K562 (cell line): Measurements from ENCODE around the gene INSL4. TPM values are rescaled to one million over a fixed set of nuclear protein-coding genes. Genes with fewer than 3 reads are reported as not detected.

Experiments used
- ATAC-seq: fragments of 200-7000 bp; cut with Tn5 transposase; 3 replicates; pipeline ENCODE4 v1.9.1; 2020; ENCODE audit warnings: moderate library complexity
- BruUV-seq: library from RNA; stranded (reverse); fragments of 400-500 nt; replicated peaks from 2 replicates; lab custom pipeline; 2021; lab: Mats Ljungman, UMichigan
- CTCF ChIA-PET: fragments of 300-600 bp; formaldehyde crosslinking; extraction: SDS; loops from one replicate; lab custom pipeline; 2021; ENCODE audit warnings: low intra/inter-chr PET ratio; lab: Yijun Ruan, JAX
- POLR2A ChIA-PET: fragments of 300-600, 350-650 bp; sonication (Branson Sonifier 250); formaldehyde crosslinking; extraction: SDS; loops from one replicate; lab custom pipeline; 2021; ENCODE audit warnings: antibody characterized with exemption, inconsistent platforms; lab: Yijun Ruan, JAX
- DNase-seq, 4 experiments: peaks; one replicate each; pipeline versions ENCODE4 v3.0.0 to v3.0.0-alpha.2; 2011 to 2018; ENCODE audit warnings: low spot score in 3 of 4, mixed read lengths in 3 of 4; ENCODE audit errors: extremely low read depth in 1 of 4
- FAIRE-seq: peaks from 2 replicates; lab custom pipeline; 2011; peaks lifted over from hg19 to GRCh38; lab: Jason Lieb, UNC
- H2AFZ ChIP-seq: 2 replicates; pipeline ENCODE4 v1.6.0; 2011; ENCODE audit warnings: low read depth, low read length, control low read depth, inconsistent platforms
- H3K27ac ChIP-seq: fragments of 200-600 bp; 3 replicates; pipeline ENCODE4 v1.8.0; 2011; ENCODE audit warnings: low read depth, mild to moderate bottlenecking, control low read depth, inconsistent platforms, low read length, moderate library complexity, mixed read lengths; ENCODE audit errors: extremely low read depth
- H3K27me3 ChIP-seq, 2 experiments: fragments of 300-600 bp in 1 of 2; 2 replicates in 1 of 2; 3 replicates in 1 of 2; pipeline versions ENCODE4 v1.6.0 to v1.8.0; 2011; ENCODE audit warnings: inconsistent platforms in 2 of 2, low read length in 2 of 2, mild to moderate bottlenecking in 1 of 2, mixed read lengths in 1 of 2, moderate library complexity in 1 of 2; ENCODE audit not compliant: control insufficient read depth in 2 of 2, insufficient read depth in 2 of 2
- H3K36me3 ChIP-seq: fragments of 300-600 bp; 3 replicates; pipeline ENCODE4 v1.8.0; 2011; ENCODE audit warnings: mild to moderate bottlenecking, low read length, inconsistent platforms; ENCODE audit not compliant: control insufficient read depth, insufficient read depth
- H3K4me1 ChIP-seq, 2 experiments: fragments of 200-600 bp in 1 of 2; replicated peaks in 1 of 2; 2 replicates in 1 of 2; 3 replicates in 1 of 2; pipeline versions ENCODE4 v1.5.1 to v1.8.0; 2011; ENCODE audit warnings: inconsistent platforms in 2 of 2, low read length in 2 of 2, mild to moderate bottlenecking in 1 of 2, mixed read lengths in 1 of 2, moderate library complexity in 1 of 2; ENCODE audit not compliant: control insufficient read depth in 2 of 2, insufficient read depth in 2 of 2
- H3K4me2 ChIP-seq: 2 replicates; pipeline ENCODE4 v1.6.1; 2011; ENCODE audit warnings: low read length, control low read depth, inconsistent platforms, mixed read lengths; ENCODE audit not compliant: insufficient read depth
- H3K4me3 ChIP-seq: fragments of 200-600 bp; sonication (generic), shearing (Covaris generic); 2 replicates; pipeline ENCODE4 v1.5.1; 2016; ENCODE audit warnings: control low read depth, inconsistent platforms
- H3K79me2 ChIP-seq: fragments of 200-600 bp; 3 replicates; pipeline ENCODE4 v1.8.0; 2011; ENCODE audit warnings: low read length, inconsistent platforms; ENCODE audit not compliant: control insufficient read depth, insufficient read depth
- H3K9ac ChIP-seq, 2 experiments: 2 replicates each; pipeline versions ENCODE4 v1.6.0 to v1.6.1; 2011; ENCODE audit warnings: low read depth in 2 of 2, low read length in 2 of 2, control low read depth in 1 of 2, inconsistent platforms in 1 of 2, mild to moderate bottlenecking in 1 of 2, mixed read lengths in 1 of 2; ENCODE audit not compliant: insufficient read depth in 1 of 2
- H3K9me1 ChIP-seq: one replicate; pipeline ENCODE4 v1.6.0; 2011; ENCODE audit warnings: inconsistent platforms, mild to moderate bottlenecking, low read length, moderate library complexity; ENCODE audit not compliant: control insufficient read depth, insufficient read depth
- H3K9me3 ChIP-seq: replicated peaks from 2 replicates; pipeline ENCODE4 v1.5.1; 2011; ENCODE audit warnings: low read depth, low read length, inconsistent platforms; ENCODE audit not compliant: control insufficient read depth, insufficient read depth
- H4K20me1 ChIP-seq: replicated peaks from 2 replicates; pipeline ENCODE4 v1.6.1; 2011; ENCODE audit warnings: low read length, inconsistent platforms, mixed read lengths; ENCODE audit not compliant: control insufficient read depth, insufficient read depth
- FOSL1 ChIP-seq: fragments of 200-800 bp; sonication (Bioruptor generic); conservative IDR thresholded peaks from 2 replicates; pipeline ENCODE4 v1.6.1; 2016; ENCODE audit warnings: missing genetic modification characterization, missing compliant biosample characterization
- OTX1 ChIP-seq: fragments of 450-650 bp; formaldehyde crosslinking; IDR thresholded peaks from 2 replicates; pipeline ENCODE4 v1.4.0; 2022; ENCODE audit warnings: mild to moderate bottlenecking
- TCF3 ChIP-seq: sonication (generic); formaldehyde crosslinking; IDR thresholded peaks from 2 replicates; pipeline ENCODE4 v1.4.0; 2020; ENCODE audit warnings: mild to moderate bottlenecking, missing genetic modification reagents
- U2AF1 ChIP-seq: fragments of 200-400 bp; formaldehyde crosslinking; optimal IDR thresholded peaks from 2 replicates; pipeline ENCODE3; 2017; ENCODE audit warnings: mild to moderate bottlenecking, low read depth, low read length, moderate library complexity
- WGBS: fragments of 100-300 bp; shearing (Covaris generic); methylation state at CpG from one replicate; pipeline ENCODE4 v1.1.6; 2016; ENCODE audit warnings: low coverage, mixed read lengths; ENCODE audit not compliant: insufficient coverage; ENCODE audit errors: missing lambda C conversion rate; 5-methylcytosine and 5-hydroxymethylcytosine counted together
- in situ Hi-C: fragments of 300-500 bp; cut with MboI; formaldehyde crosslinking; loops from 4 replicates; pipeline ENCODE4 v1.15.0; 2018; ENCODE audit warnings: inconsistent platforms, mixed read lengths
- intact Hi-C: fragments of 100-400 bp; cut with micrococcal nuclease; formaldehyde crosslinking; loops from 2 replicates; pipeline ENCODE4 v1.14.2; 2022
- polyA plus RNA-seq, 8 experiments: library from polyadenylated mRNA; depleted of rRNA in 4 of 8; stranded (reverse) in 5 of 8; unstranded in 3 of 8; fragments of >200 nt; fragmentation: Nextera tagmentation in 2 of 8; fragmentation: Illumina TruSeq in 1 of 8; extraction: Ambion mirVana in 2 of 8; extraction: Trizol in 1 of 8; gene quantifications; 2 replicates each; pipeline versions ENCODE4 v1.2.1 to v1.2.3, GENCODE V29; 2011 to 2014; ENCODE audit warnings: inconsistent platforms in 1 of 8, missing spikeins in 1 of 8
- total RNA-seq, 7 experiments: library from RNA; depleted of rRNA in 6 of 7; stranded (reverse); fragments of >200 nt in 6 of 7; fragmentation: Illumina TruSeq in 2 of 7; extraction: Trizol in 2 of 7; gene quantifications; 2 replicates each; pipeline versions ENCODE4 v1.2.1 to v1.2.3, GENCODE V29; 2011 to 2021; ENCODE audit warnings: low replicate concordance in 1 of 7
- TF ChIP-seq, protein P1 (sequence below), 2 experiments: fragments of 450-650 bp in 1 of 2; sonication (generic) in 1 of 2; formaldehyde crosslinking in 1 of 2; IDR thresholded peaks in 1 of 2; conservative IDR thresholded peaks in 1 of 2; 2 replicates each; pipeline versions ENCODE4 v1.6.1 to v1.8.1; 2016 to 2023; ENCODE audit warnings: mild to moderate bottlenecking in 2 of 2, moderate library complexity in 2 of 2, inconsistent platforms in 1 of 2, missing genetic modification reagents in 1 of 2

The INSL4 gene
- total and polyA plus RNA-seq, 9 of the 15 experiments (the other 6 are each of a cell fraction or from before 2014, with no cell fraction given) = not detected

DNA sequence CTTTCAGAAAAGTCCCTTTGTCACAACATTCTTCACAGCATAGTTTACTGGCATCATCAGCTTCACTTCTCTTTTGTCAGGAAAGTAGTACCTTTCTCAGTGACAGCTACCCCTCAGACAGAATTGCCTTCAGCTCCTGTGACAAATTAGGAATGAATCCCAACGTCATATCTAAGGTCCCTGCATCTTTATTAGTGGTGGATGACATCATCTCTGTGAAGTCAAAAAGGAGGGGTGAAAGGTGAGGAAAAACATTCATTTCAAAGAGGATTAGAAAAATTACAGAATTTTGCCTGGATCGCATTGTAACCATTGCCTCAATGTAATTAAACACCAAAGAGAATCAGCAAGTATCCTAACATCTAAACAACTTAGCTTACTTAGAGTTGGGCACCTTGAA, 37.9 kb upstream of the INSL4 start:
- Histone ChIP-seq H3K9me3 (no peaks in the 10 kb centered on the region; the same call in 1 of the 2 replicates), H3K9ac (no peak overlapping the region), H3K9me1 (no peaks in the 10 kb centered on the region), H4K20me1 (no peaks in the 10 kb centered on the region), H3K4me2 (no peak overlapping the region), H2AFZ (no peak overlapping the region), H3K36me3 (no peaks in the 10 kb centered on the region), H3K4me1 (peaks cover 0 to 11% of the 10 kb centered on the region in 2 experiments; a peak in 2 of 5 replicates), H3K4me3 (no peak overlapping the region), H3K79me2 (no peaks in the 10 kb centered on the region), H3K27me3 (no peaks in the 10 kb centered on the region), H3K27ac (no peak overlapping the region)
- DNase-seq (no peak), ATAC-seq (no peak), FAIRE-seq (no peak)
- no TSS peak for BruUV-seq
- in situ Hi-C loops = loop anchor here (25.0 kb wide), 1 partner anchor 394 kb away; no protein-coding TSS in a partner anchor
- WGBS = 7% methylated on average over 2 of the region's 2 CpGs
- CTCF ChIA-PET = no interaction called here
- POLR2A ChIA-PET = interaction anchor here (0.6 to 0.8 kb wide), 3 partner anchors 27 to 389 kb away, joined by 3 read pairs; no protein-coding TSS in a partner anchor
- intact Hi-C loops = no loop called here
- no peak for TF ChIP-seq OTX1 (CRISPR knock-in tag)
- TF ChIP-seq FOSL1 (tag) = no peak
- TF ChIP-seq, protein P1, sequence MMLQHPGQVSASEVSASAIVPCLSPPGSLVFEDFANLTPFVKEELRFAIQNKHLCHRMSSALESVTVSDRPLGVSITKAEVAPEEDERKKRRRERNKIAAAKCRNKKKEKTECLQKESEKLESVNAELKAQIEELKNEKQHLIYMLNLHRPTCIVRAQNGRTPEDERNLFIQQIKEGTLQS (IDR thresholded peaks at IDR 0.05) = peak; percentile 48
- TF ChIP-seq, protein P1 (CRISPR knock-in tag; conservative IDR thresholded peaks at IDR 0.05) = no peak

DNA sequence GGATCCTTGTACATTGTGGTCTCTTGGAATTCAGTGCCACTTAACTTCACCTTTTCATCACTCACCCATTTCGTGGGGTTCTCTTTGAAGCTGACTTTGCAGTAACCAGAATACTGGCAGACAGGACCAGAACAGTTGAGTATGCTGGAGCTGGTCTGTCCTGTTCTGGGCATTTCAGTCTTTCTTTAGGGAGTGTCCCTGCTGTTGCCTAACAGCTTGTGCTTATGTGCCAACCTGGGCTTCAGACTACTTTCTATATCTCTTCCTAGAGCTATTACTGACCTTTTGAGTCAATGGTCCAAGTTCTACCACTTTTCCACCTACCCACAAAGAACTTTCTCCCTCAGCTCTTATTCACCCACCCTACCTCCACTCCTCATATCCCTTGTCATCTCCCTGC, 35.8 kb upstream of the INSL4 start:
- Histone ChIP-seq H4K20me1 (no peaks in the 10 kb centered on the region), H3K36me3 (no peaks in the 10 kb centered on the region), H3K4me3 (no peak overlapping the region), H2AFZ (no peak overlapping the region), H3K27me3 (no peaks in the 10 kb centered on the region), H3K9me3 (no peaks in the 10 kb centered on the region; the same call in 1 of the 2 replicates), H3K4me2 (no peak overlapping the region), H3K9ac (no peak overlapping the region), H3K9me1 (no peaks in the 10 kb centered on the region), H3K4me1 (peaks cover 0 to 11% of the 10 kb centered on the region in 2 experiments; a peak in 2 of 5 replicates), H3K79me2 (no peaks in the 10 kb centered on the region), H3K27ac (no peak overlapping the region)
- ATAC-seq (no peak), DNase-seq (no peak), FAIRE-seq (no peak)
- WGBS = 0% methylated on average over 1 of the region's 1 CpG
- intact Hi-C loops (no loop called here), in situ Hi-C loops (loop anchor here (25.0 kb wide), 1 partner anchor 392 kb away; no protein-coding TSS in a partner anchor)
- BruUV-seq = no TSS peak
- no peak for TF ChIP-seq U2AF1
- TF ChIP-seq TCF3 (CRISPR knock-in tag) = no peak
- ChIA-PET POLR2A (interaction anchor here (0.6 kb wide), 1 partner anchor 330 kb away, joined by 3 read pairs; no protein-coding TSS in a partner anchor), CTCF (no interaction called here)
